Heart left ventricle (tissue), 16 donors: ENCODE measurements around the gene HCAR1. TPM values are rescaled to one million over a fixed set of nuclear protein-coding genes. Genes with fewer than 3 reads are reported as not detected.
"Not testable (repeated sequence)": the region's sequence is repeated elsewhere in the genome, so short reads cannot be mapped to it uniquely, and the experiment has no call there.

Experiments used
- ATAC-seq, 4 donors: fragments of 200-7000 bp; cut with Tn5 transposase; one replicate each; pipeline ENCODE4 v1.9.1; 2020 to 2022; ENCODE audit warnings: moderate library complexity in 4 of 4, mild to moderate bottlenecking in 3 of 4, moderate number of reproducible peaks in 1 of 4
- DNase-seq, 5 donors: peaks; one replicate each; pipeline ENCODE4 v3.0.0-alpha.2; 2020
- H3K27ac ChIP-seq, 12 donors: fragments of 200-600 bp; sonication (generic) in 4 of 12; one replicate each; pipeline versions ENCODE4 v1.5.0 to v1.8.0; 2016 to 2022; ENCODE audit warnings: mild to moderate bottlenecking in 2 of 12
- H3K27me3 ChIP-seq, 9 donors: fragments of 200-600 bp; sonication (generic) in 2 of 9; one replicate each; pipeline versions ENCODE4 v1.5.1 to v1.8.0; 2016 to 2022; ENCODE audit warnings: mild to moderate bottlenecking in 3 of 9
- H3K36me3 ChIP-seq, 9 donors: fragments of 200-600 bp; sonication (generic) in 2 of 9; one replicate each; pipeline versions ENCODE4 v1.5.0 to v1.8.0; 2018 to 2022; ENCODE audit warnings: mild to moderate bottlenecking in 2 of 9
- H3K4me1 ChIP-seq, 12 donors: fragments of 200-600 bp; sonication (generic) in 4 of 12; one replicate each; pipeline versions ENCODE4 v1.5.0 to v1.8.0; 2016 to 2022; ENCODE audit warnings: mild to moderate bottlenecking in 3 of 12
- H3K4me3 ChIP-seq, 12 donors: fragments of 200-600 bp; sonication (generic) in 4 of 12; one replicate each; pipeline versions ENCODE4 v1.5.0 to v1.8.0; 2017 to 2022; ENCODE audit warnings: mild to moderate bottlenecking in 9 of 12, moderate library complexity in 4 of 12
- H3K9me3 ChIP-seq, 12 donors: fragments of 200-600 bp; sonication (generic) in 4 of 12; one replicate each; pipeline versions ENCODE4 v1.5.0 to v1.8.0; 2016 to 2022; ENCODE audit warnings: mild to moderate bottlenecking in 1 of 12
- CTCF ChIP-seq, 12 donors: fragments of 200-600 bp; sonication (generic) in 4 of 12; IDR thresholded peaks; one replicate each; pipeline versions ENCODE4 v1.5.0 to v1.8.0; 2018 to 2022; ENCODE audit warnings: antibody characterized with exemption in 12 of 12, mild to moderate bottlenecking in 5 of 12
- POLR2A ChIP-seq, 2 donors: fragments of 450-650 bp; IDR thresholded peaks; one replicate each; pipeline ENCODE4 v1.6.1; 2017; ENCODE audit warnings: antibody characterized with exemption in 2 of 2, mild to moderate bottlenecking in 2 of 2, moderate library complexity in 2 of 2
- WGBS, 4 donors: extraction: QIAGEN DNeasy Blood & Tissue Kit in 2 of 4; methylation state at CpG; one replicate each; pipeline versions ENCODE4 v1.1.5 to v1.1.7; 2013 to 2018; 5-methylcytosine and 5-hydroxymethylcytosine counted together
- intact Hi-C, 10 donors: fragments of 100-400 bp; cut with DNase I; formaldehyde crosslinking; loops; one replicate each; pipeline versions ENCODE4 v1.11.1 to v1.14.2; 2022
- polyA plus RNA-seq, 2 donors: library from polyadenylated mRNA; stranded (reverse); fragments of 200-250 nt; gene quantifications; one replicate each; pipeline ENCODE4 v1.2.3, GENCODE V29; 2013
- total RNA-seq, 9 donors: library from RNA; depleted of rRNA in 2 of 9; stranded (reverse); fragments of >200 nt in 2 of 9; fragmentation: NEBNext Ultra II Directional in 3 of 9; extraction: Animal tissue kit (Norgen Biotek cat#: 25700) in 3 of 9; gene quantifications; one replicate each; pipeline versions ENCODE4 v1.1.0 to v1.2.4, GENCODE V29; 2016 to 2023
- donor health status: ischemic (EF 13 %, LVEDD 7.1; RV severe dilation, severe dysfunction).
- donor health status: healthy with polysubstance abuse.
- donor health status: DM: no; HTN: yes; CAD: no.
- donor health status: DM: no; HTN: no; CAD: no.
- donor health status: ischemic (EF 25% LVEDD 6.9; RV normal size, moderate dysfunction).
- donor health status: ischemic (EF 25% LVEDD 5.7; RV mildly dilated, moderate dysfunction).
- donor health status: healthy.
- donor health status: DM: yes; HTN: yes; CAD: no.
- donor health status: ischemic (EF 35%, LVEDD 5.7; RV mildly dilated, moderate dysfunction).
- donor health status: nonischemic (EF 11% LVEDD 7.7; RV severe dilation, severe dysfunction).
- donor health status: DM: yes; HTN: yes; CAD: no.
- donor health status: PGD.
- donor health status: ischemic (EF 29% LVEDD 5.4; RV normal size, mild dysfunction).
- donor health status: nonischemic (EF 23%, LVEDD 6.1; RV moderate dilation, normal function).

Gene HCAR1
- total and polyA plus RNA-seq, 11 donors: 0.08 to 1.4 (median 0.22) TPM; not detected in 6

- 78 to 82% (median 80%) methylated on average over 5 of the region's 5 CpGs for WGBS, 4 donors
- DNase-seq: no peak
- Histone ChIP-seq H3K4me3 (no peak overlapping the region), H3K9me3 (no peaks in the 10 kb centered on the region), H3K4me1 (peaks cover 0 to 6% (median 0%) of the 10 kb centered on the region in 12 donors), H3K27me3 (no peaks in the 10 kb centered on the region), H3K27ac (no peak overlapping the region), H3K36me3 (no peaks in the 10 kb centered on the region)
- no peak for ATAC-seq
- intact Hi-C loops: no loop called here
- TF ChIP-seq POLR2A (IDR thresholded peaks at IDR 0.05): no peak
- TF ChIP-seq CTCF (IDR thresholded peaks at IDR 0.05): no peak
These were observed 46.3 kb downstream of the HCAR1 start for GRCh38 chr12:122684297-122684813.

- Histone ChIP-seq H3K9me3 (no peaks in the 10 kb centered on the region), H3K4me3 (no peak overlapping the region), H3K4me1 (peaks cover 0 to 12% (median 0%) of the 10 kb centered on the region in 12 donors), H3K36me3 (no peaks in the 10 kb centered on the region), H3K27ac (no peak overlapping the region), H3K27me3 (no peaks in the 10 kb centered on the region)
- ATAC-seq (peak in 2 of 4 donors; percentile 36 to 55), DNase-seq (no peak)
- 64 to 85% (median 71%) methylated on average over 4 of the region's 4 CpGs for WGBS, 4 donors
- intact Hi-C loops: no loop called here
- TF ChIP-seq CTCF (IDR thresholded peaks at IDR 0.05) (no peak), POLR2A (IDR thresholded peaks at IDR 0.05) (no peak)
These were observed 48.8 kb downstream of the HCAR1 start for GRCh38 chr12:122681814-122682213.

GRCh38 chr12:122680989-122681388, 49.7 kb downstream of the HCAR1 start:
- H3K9me3 ChIP-seq, H3K27me3 ChIP-seq, H3K4me3 ChIP-seq, DNase-seq, H3K36me3 ChIP-seq, H3K27ac ChIP-seq, ATAC-seq, intact Hi-C loops: not testable (repeated sequence)
- 86 to 93% (median 90%) methylated on average over 6 of the region's 6 CpGs for WGBS, 4 donors
- H3K4me1 ChIP-seq: peaks cover 0 to 12% (median 0%) of the 10 kb centered on the region in 12 donors

- H3K36me3 ChIP-seq, ATAC-seq, H3K27ac ChIP-seq, H3K4me3 ChIP-seq, intact Hi-C loops, H3K27me3 ChIP-seq, DNase-seq, H3K9me3 ChIP-seq: not testable (repeated sequence)
- 91 to 97% (median 94%) methylated on average over 20 to 32 of the region's 32 CpGs for WGBS, 4 donors
- H3K4me1 ChIP-seq: peaks cover 0 to 12% (median 0%) of the 10 kb centered on the region in 12 donors
These were observed 53.9 kb downstream of the HCAR1 start for GRCh38 chr12:122676781-122677180.

Other genes with a start within 250 kb of the HCAR1 start
- 10 to 100 TPM in 2 of 9 donors, 1 to 10 TPM in 7; 6.4 to 14.3 (median 8.0) TPM for gene ZCCHC8, start 229.9 kb downstream of the HCAR1 start, total RNA-seq
- 10 to 100 TPM in 1 of 2 donors, 1 to 10 TPM in 1; 7.1 to 11.0 TPM for gene ZCCHC8, start 229.9 kb downstream of the HCAR1 start, polyA plus RNA-seq
- 10 to 100 TPM; 31.1 to 46.5 (median 35.4) TPM for gene RSRC2, start 203.9 kb downstream of the HCAR1 start, total RNA-seq
- gene RSRC2, start 203.9 kb downstream of the HCAR1 start, polyA plus RNA-seq: 10 to 100 TPM; 34.1 to 34.8 TPM
- 10 to 100 TPM in 1 of 9 donors, 1 to 10 TPM in 8; 2.2 to 10.4 (median 2.9) TPM for gene KNTC1, start 203.6 kb downstream of the HCAR1 start, total RNA-seq
- gene KNTC1, start 203.6 kb downstream of the HCAR1 start, polyA plus RNA-seq: 1 to 10 TPM; 2.1 to 2.5 TPM
- 1 to 10 TPM in 1 of 9 donors, under 1 TPM in 2, not detected in 6; 0.69 to 4.3 (median 0.75) TPM for gene HCAR2, start 27.5 kb downstream of the HCAR1 start, total RNA-seq
- gene HCAR2, start 27.5 kb downstream of the HCAR1 start, polyA plus RNA-seq: under 1 TPM; 0.11 to 0.42 TPM
- gene HCAR3, start 14.0 kb downstream of the HCAR1 start, total RNA-seq: 1 to 10 TPM in 1 of 9 donors, under 1 TPM in 4, not detected in 4; 0.10 to 1.1 (median 0.36) TPM
- under 1 TPM in 1 of 2 donors, not detected in 1; 0.11 TPM for gene HCAR3, start 14.0 kb downstream of the HCAR1 start, polyA plus RNA-seq
- gene DENR, start 22.0 kb upstream of the HCAR1 start, total RNA-seq: 10 to 100 TPM; 13.3 to 32.7 (median 26.3) TPM
- gene DENR, start 22.0 kb upstream of the HCAR1 start, polyA plus RNA-seq: 10 to 100 TPM; 14.4 to 31.9 TPM
- 1 to 10 TPM in 1 of 9 donors, under 1 TPM in 8; 0.40 to 1.1 (median 0.76) TPM for gene CCDC62, start 43.7 kb upstream of the HCAR1 start, total RNA-seq
- gene CCDC62, start 43.7 kb upstream of the HCAR1 start, polyA plus RNA-seq: under 1 TPM; 0.11 to 0.12 TPM
- gene HIP1R, start 104.6 kb upstream of the HCAR1 start, total RNA-seq: 10 to 100 TPM; 14.9 to 49.5 (median 19.6) TPM
- 10 to 100 TPM; 19.1 to 31.4 TPM for gene HIP1R, start 104.6 kb upstream of the HCAR1 start, polyA plus RNA-seq
- 10 to 100 TPM; 14.5 to 51.2 (median 22.7) TPM for gene VPS37B, start 165.3 kb upstream of the HCAR1 start, total RNA-seq
- 10 to 100 TPM; 17.4 to 21.7 TPM for gene VPS37B, start 165.3 kb upstream of the HCAR1 start, polyA plus RNA-seq
- 1 to 10 TPM; 3.1 to 8.6 (median 4.7) TPM for gene ABCB9, start 235.6 kb upstream of the HCAR1 start, total RNA-seq
- gene ABCB9, start 235.6 kb upstream of the HCAR1 start, polyA plus RNA-seq: 1 to 10 TPM; 3.1 to 3.3 TPM
- 10 to 100 TPM in 6 of 9 donors, 1 to 10 TPM in 3; 4.4 to 17.0 (median 12.7) TPM for gene OGFOD2, start 244.4 kb upstream of the HCAR1 start, total RNA-seq
- gene OGFOD2, start 244.4 kb upstream of the HCAR1 start, polyA plus RNA-seq: 10 to 100 TPM; 12.7 to 19.7 TPM
- 100 to 1,000 TPM; 123 to 236 (median 140) TPM for gene ARL6IP4, start 249.8 kb upstream of the HCAR1 start, total RNA-seq
- 100 to 1,000 TPM; 186 to 325 TPM for gene ARL6IP4, start 249.8 kb upstream of the HCAR1 start, polyA plus RNA-seq